ENCODE measurements around the gene DLEU7. TPM values are rescaled to one million over a fixed set of nuclear protein-coding genes. Genes with fewer than 3 reads are reported as not detected.

DLEU7 gene
- total and polyA plus RNA-seq, 9 of the 15 experiments (the other 6 are each of a cell fraction or from before 2014, with no cell fraction given) = 0.03 to 0.06 TPM; not detected in 7

- TF ChIP-seq GTF3C2 (IDR thresholded peaks at IDR 0.05; ENCODE audit: borderline replicate concordance, extremely low read depth, insufficient read length) = no peak
- TF ChIP-seq CHD1 (IDR thresholded peaks at IDR 0.05; ENCODE audit: low read length) = no peak
- TF ChIP-seq RHOXF2B (CRISPR knock-in tag; conservative IDR thresholded peaks at IDR 0.05) = no peak
- no peak for TF ChIP-seq U2AF2 (optimal IDR thresholded peaks at IDR 0.05; ENCODE audit: low read depth, low read length)
- no peak for TF ChIP-seq ZNF408 (CRISPR knock-in tag; IDR thresholded peaks at IDR 0.05; ENCODE audit: low read depth)
- TF ChIP-seq ZBTB12 (CRISPR knock-in tag; IDR thresholded peaks at IDR 0.05) = no peak
- no peak for TF ChIP-seq CSDE1 (IDR thresholded peaks at IDR 0.05)
- no peak for TF ChIP-seq EP300 (IDR thresholded peaks at IDR 0.05; ENCODE audit: low read length)
- no peak for TF ChIP-seq RNF219 (CRISPR knock-in tag; IDR thresholded peaks at IDR 0.05)
- no peak for TF ChIP-seq HDGF (IDR thresholded peaks at IDR 0.05)
- no peak for TF ChIP-seq CBFB (CRISPR knock-in tag; IDR thresholded peaks at IDR 0.05)
- no peak for TF ChIP-seq ZNF165 (CRISPR knock-in tag; IDR thresholded peaks at IDR 0.05; ENCODE audit: borderline replicate concordance)
- TF ChIP-seq RBM22 (IDR thresholded peaks at IDR 0.05; ENCODE audit: low read depth, low read length, poor library complexity, severe bottlenecking) = no peak
These were observed 569 bp downstream of the DLEU7 start (continued) for GRCh38 chr13:50842990-50843256.

Data from K562 (cell line).